GM12878 (cell line): ENCODE data around the gene ABCG4. TPM values are rescaled to one million over a fixed set of nuclear protein-coding genes. Genes with fewer than 3 reads are reported as not detected.

Experiments
- ASH2L ChIP-seq: fragments of 300-600, 200-600 bp; sonication (generic); IDR thresholded peaks from 2 replicates; pipeline ENCODE4 v1.6.1; 2017; ENCODE audit warnings: low read depth, mild to moderate bottlenecking, borderline replicate concordance
- CREB1 ChIP-seq: IDR thresholded peaks from 2 replicates; pipeline ENCODE4 v1.6.1; 2012; ENCODE audit warnings: low read depth, mild to moderate bottlenecking, inconsistent platforms
- CREM ChIP-seq: IDR thresholded peaks from 2 replicates; pipeline ENCODE4 v1.6.1; 2014; ENCODE audit warnings: antibody characterized with exemption, low read depth
- HCFC1 ChIP-seq: fragments of 150-350 bp; IDR thresholded peaks from 2 replicates; pipeline ENCODE4 v1.6.1; 2014; ENCODE audit warnings: low read length
- IKZF1 ChIP-seq: fragments of 450-650 bp; conservative IDR thresholded peaks from 2 replicates; pipeline ENCODE4 v1.6.1; 2017; ENCODE audit warnings: antibody characterized with exemption, mild to moderate bottlenecking
- JUNB ChIP-seq: IDR thresholded peaks from 2 replicates; pipeline ENCODE4 v1.6.1; 2016; ENCODE audit warnings: antibody characterized with exemption, mild to moderate bottlenecking
- JUND ChIP-seq: IDR thresholded peaks from 2 replicates; pipeline ENCODE4 v1.6.1; 2012; ENCODE audit warnings: low read depth, mild to moderate bottlenecking, low read length, improper control_type of control experiment, moderate library complexity
- NFIC ChIP-seq: IDR thresholded peaks from 2 replicates; pipeline ENCODE4 v1.6.1; 2012; ENCODE audit warnings: low read depth, mild to moderate bottlenecking, inconsistent platforms, low read length, moderate library complexity
- PAX5 ChIP-seq: IDR thresholded peaks from 2 replicates; pipeline ENCODE4 v1.6.1; 2011; ENCODE audit warnings: low read depth, low read length, borderline replicate concordance
- PML ChIP-seq: IDR thresholded peaks from 2 replicates; pipeline ENCODE4 v1.6.1; 2012; ENCODE audit warnings: low read length, inconsistent platforms
- POLR2AphosphoS5 ChIP-seq: IDR thresholded peaks from 2 replicates; pipeline ENCODE4 v1.6.1; 2011; ENCODE audit warnings: mild to moderate bottlenecking, low read length, inconsistent platforms
- RCOR1 ChIP-seq: conservative IDR thresholded peaks from 2 replicates; pipeline ENCODE4 v1.6.1; 2012; ENCODE audit warnings: low read depth, low read length, improper control_type of control experiment
- SIN3A ChIP-seq: IDR thresholded peaks from 2 replicates; pipeline ENCODE4 v1.6.1; 2012; ENCODE audit warnings: low read depth, low read length, improper control_type of control experiment
- SRF ChIP-seq, 2 experiments: IDR thresholded peaks; 2 replicates each; pipeline ENCODE4 v1.6.1; 2011; ENCODE audit warnings: low read depth in 2 of 2, low read length in 2 of 2, mild to moderate bottlenecking in 1 of 2, moderate library complexity in 1 of 2
- STAT3 ChIP-seq: IDR thresholded peaks from 2 replicates; pipeline ENCODE4 v1.6.1; 2011; ENCODE audit warnings: low read depth, low read length, improper control_type of control experiment
- TCF12 ChIP-seq: IDR thresholded peaks from 2 replicates; pipeline ENCODE4 v1.6.1; 2011; ENCODE audit warnings: low read depth, mild to moderate bottlenecking, low read length
- YBX1 ChIP-seq: fragments of 450-650 bp; IDR thresholded peaks from 2 replicates; pipeline ENCODE4 v1.6.1; 2016; ENCODE audit warnings: antibody characterized with exemption
- ZNF207 ChIP-seq: fragments of 450-650 bp; IDR thresholded peaks from 2 replicates; pipeline ENCODE4 v1.6.1; 2014; ENCODE audit warnings: antibody characterized with exemption, mild to moderate bottlenecking, borderline replicate concordance
- ZNF217 ChIP-seq: fragments of 450-650 bp; IDR thresholded peaks from 2 replicates; pipeline ENCODE4 v1.6.1; 2017; ENCODE audit warnings: antibody characterized with exemption, mild to moderate bottlenecking
- ZZZ3 ChIP-seq: IDR thresholded peaks from 2 replicates; pipeline ENCODE4 v1.6.1; 2011; ENCODE audit warnings: low read depth; ENCODE audit not compliant: control insufficient read depth, insufficient read length
- polyA plus RNA-seq, 11 experiments: library from polyadenylated mRNA; depleted of rRNA in 4 of 11; unstranded in 6 of 11; stranded (reverse) in 5 of 11; fragments of >200 nt; fragmentation: Nextera tagmentation in 4 of 11; fragmentation: Illumina TruSeq in 1 of 11; extraction: Ambion mirVana in 4 of 11; extraction: Trizol in 1 of 11; gene quantifications; 1 replicate in 1 of 11; 2 replicates in 10 of 11; pipeline versions ENCODE4 v1.2.1 to v1.2.3, GENCODE V29; 2011 to 2016; ENCODE audit warnings: inconsistent platforms in 2 of 11, missing spikeins in 2 of 11, low read depth in 1 of 11
- total RNA-seq, 4 experiments: library from RNA; depleted of rRNA in 3 of 4; stranded (reverse); fragments of >200 nt in 3 of 4; fragmentation: Illumina TruSeq in 1 of 4; extraction: Trizol in 1 of 4; gene quantifications; 2 replicates each; pipeline versions ENCODE4 v1.2.1 to v1.2.3, GENCODE V29; 2013 to 2021
- TF ChIP-seq, protein P1 (sequence below): IDR thresholded peaks from 2 replicates; pipeline ENCODE4 v1.6.1; 2011; ENCODE audit warnings: low read depth, low read length, improper control_type of control experiment, borderline replicate concordance
- TF ChIP-seq, protein P2 (sequence below): fragments of 150-350 bp; IDR thresholded peaks from 2 replicates; pipeline ENCODE4 v1.6.1; 2016; ENCODE audit warnings: low read depth, low read length
- TF ChIP-seq, protein P3 (sequence below): fragments of 450-650 bp; formaldehyde crosslinking; IDR thresholded peaks from 2 replicates; pipeline ENCODE4 v1.5.0; 2022; ENCODE audit warnings: mild to moderate bottlenecking, missing genetic modification characterization
- TF ChIP-seq, protein P4 (sequence below): IDR thresholded peaks from 2 replicates; pipeline ENCODE4 v1.6.1; 2012; ENCODE audit warnings: low read length, inconsistent platforms

ABCG4 gene
- total and polyA plus RNA-seq, 10 of the 15 experiments (the other 5 are each of a cell fraction or from before 2014, with no cell fraction given): not detected

DNA sequence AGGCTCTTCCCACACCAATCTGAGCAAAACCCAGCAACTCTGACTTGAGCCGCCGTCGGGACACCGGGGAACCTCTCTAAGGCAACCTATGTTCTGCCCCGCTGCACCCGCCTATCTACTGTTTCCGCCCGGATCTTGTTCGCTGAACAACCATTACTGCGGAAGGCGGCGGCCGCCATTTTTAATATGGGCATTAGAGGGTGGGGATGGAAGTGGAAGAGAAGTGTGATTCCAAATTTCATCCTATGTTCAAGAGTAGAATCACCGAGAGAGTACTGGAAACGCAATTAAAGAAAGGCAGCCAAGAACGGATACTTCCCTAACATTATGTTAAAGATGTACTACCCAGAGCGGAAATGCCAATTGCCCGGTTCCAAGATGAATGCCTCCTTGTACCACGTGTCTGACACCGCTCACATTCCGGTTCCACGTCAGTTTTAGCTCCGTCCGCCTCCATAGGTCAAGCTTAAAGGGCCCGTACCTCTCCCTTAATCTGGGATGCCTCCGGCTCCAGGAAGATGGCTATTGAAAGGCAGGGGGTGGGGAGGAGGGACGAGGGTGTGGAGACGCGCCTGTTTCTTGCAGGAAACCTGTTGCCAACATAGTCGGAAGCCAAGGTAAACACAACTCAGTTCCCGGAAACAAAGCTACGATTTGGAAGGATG, 47.0 kb upstream of the ABCG4 start, which contains the start of gene DPAGT1 (continued):
- TF ChIP-seq ZNF217: no peak
- TF ChIP-seq, protein P1, sequence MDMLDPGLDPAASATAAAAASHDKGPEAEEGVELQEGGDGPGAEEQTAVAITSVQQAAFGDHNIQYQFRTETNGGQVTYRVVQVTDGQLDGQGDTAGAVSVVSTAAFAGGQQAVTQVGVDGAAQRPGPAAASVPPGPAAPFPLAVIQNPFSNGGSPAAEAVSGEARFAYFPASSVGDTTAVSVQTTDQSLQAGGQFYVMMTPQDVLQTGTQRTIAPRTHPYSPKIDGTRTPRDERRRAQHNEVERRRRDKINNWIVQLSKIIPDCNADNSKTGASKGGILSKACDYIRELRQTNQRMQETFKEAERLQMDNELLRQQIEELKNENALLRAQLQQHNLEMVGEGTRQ: peak; percentile 85
- TF ChIP-seq JUNB: no peak
- TF ChIP-seq JUND: no peak
- peak; percentile 82 for TF ChIP-seq HCFC1
- TF ChIP-seq IKZF1: peak; percentile 93
- TF ChIP-seq STAT3: no peak
- TF ChIP-seq RCOR1: 0 out of 2 replicates have a peak, but pooled peaks have one; percentile 44
- TF ChIP-seq YBX1: no peak
- TF ChIP-seq SRF (IDR thresholded peaks at IDR 0.05; ENCODE audit: low read depth in 2 of 2, low read length in 2 of 2): peak in 1 of 2 experiments; percentile 60; a peak in 1 of 4 replicates
- peak; percentile 88 for TF ChIP-seq CREM
- no peak for TF ChIP-seq TCF12
- TF ChIP-seq SIN3A: peak; percentile 93
- TF ChIP-seq PAX5: peak; percentile 99
- TF ChIP-seq, protein P2, sequence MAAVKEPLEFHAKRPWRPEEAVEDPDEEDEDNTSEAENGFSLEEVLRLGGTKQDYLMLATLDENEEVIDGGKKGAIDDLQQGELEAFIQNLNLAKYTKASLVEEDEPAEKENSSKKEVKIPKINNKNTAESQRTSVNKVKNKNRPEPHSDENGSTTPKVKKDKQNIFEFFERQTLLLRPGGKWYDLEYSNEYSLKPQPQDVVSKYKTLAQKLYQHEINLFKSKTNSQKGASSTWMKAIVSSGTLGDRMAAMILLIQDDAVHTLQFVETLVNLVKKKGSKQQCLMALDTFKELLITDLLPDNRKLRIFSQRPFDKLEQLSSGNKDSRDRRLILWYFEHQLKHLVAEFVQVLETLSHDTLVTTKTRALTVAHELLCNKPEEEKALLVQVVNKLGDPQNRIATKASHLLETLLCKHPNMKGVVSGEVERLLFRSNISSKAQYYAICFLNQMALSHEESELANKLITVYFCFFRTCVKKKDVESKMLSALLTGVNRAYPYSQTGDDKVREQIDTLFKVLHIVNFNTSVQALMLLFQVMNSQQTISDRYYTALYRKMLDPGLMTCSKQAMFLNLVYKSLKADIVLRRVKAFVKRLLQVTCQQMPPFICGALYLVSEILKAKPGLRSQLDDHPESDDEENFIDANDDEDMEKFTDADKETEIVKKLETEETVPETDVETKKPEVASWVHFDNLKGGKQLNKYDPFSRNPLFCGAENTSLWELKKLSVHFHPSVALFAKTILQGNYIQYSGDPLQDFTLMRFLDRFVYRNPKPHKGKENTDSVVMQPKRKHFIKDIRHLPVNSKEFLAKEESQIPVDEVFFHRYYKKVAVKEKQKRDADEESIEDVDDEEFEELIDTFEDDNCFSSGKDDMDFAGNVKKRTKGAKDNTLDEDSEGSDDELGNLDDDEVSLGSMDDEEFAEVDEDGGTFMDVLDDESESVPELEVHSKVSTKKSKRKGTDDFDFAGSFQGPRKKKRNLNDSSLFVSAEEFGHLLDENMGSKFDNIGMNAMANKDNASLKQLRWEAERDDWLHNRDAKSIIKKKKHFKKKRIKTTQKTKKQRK: no peak
- 0 out of 2 replicates have a peak, but pooled peaks have one; percentile 33 for TF ChIP-seq ASH2L
- TF ChIP-seq NFIC: no peak
- no peak for TF ChIP-seq POLR2AphosphoS5
- TF ChIP-seq ZZZ3: no peak
- TF ChIP-seq, protein P3, sequence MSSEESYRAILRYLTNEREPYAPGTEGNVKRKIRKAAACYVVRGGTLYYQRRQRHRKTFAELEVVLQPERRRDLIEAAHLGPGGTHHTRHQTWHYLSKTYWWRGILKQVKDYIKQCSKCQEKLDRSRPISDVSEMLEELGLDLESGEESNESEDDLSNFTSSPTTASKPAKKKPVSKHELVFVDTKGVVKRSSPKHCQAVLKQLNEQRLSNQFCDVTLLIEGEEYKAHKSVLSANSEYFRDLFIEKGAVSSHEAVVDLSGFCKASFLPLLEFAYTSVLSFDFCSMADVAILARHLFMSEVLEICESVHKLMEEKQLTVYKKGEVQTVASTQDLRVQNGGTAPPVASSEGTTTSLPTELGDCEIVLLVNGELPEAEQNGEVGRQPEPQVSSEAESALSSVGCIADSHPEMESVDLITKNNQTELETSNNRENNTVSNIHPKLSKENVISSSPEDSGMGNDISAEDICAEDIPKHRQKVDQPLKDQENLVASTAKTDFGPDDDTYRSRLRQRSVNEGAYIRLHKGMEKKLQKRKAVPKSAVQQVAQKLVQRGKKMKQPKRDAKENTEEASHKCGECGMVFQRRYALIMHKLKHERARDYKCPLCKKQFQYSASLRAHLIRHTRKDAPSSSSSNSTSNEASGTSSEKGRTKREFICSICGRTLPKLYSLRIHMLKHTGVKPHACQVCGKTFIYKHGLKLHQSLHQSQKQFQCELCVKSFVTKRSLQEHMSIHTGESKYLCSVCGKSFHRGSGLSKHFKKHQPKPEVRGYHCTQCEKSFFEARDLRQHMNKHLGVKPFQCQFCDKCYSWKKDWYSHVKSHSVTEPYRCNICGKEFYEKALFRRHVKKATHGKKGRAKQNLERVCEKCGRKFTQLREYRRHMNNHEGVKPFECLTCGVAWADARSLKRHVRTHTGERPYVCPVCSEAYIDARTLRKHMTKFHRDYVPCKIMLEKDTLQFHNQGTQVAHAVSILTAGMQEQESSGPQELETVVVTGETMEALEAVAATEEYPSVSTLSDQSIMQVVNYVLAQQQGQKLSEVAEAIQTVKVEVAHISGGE: peak; percentile 86
- TF ChIP-seq, protein P4, sequence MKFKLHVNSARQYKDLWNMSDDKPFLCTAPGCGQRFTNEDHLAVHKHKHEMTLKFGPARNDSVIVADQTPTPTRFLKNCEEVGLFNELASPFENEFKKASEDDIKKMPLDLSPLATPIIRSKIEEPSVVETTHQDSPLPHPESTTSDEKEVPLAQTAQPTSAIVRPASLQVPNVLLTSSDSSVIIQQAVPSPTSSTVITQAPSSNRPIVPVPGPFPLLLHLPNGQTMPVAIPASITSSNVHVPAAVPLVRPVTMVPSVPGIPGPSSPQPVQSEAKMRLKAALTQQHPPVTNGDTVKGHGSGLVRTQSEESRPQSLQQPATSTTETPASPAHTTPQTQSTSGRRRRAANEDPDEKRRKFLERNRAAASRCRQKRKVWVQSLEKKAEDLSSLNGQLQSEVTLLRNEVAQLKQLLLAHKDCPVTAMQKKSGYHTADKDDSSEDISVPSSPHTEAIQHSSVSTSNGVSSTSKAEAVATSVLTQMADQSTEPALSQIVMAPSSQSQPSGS: no peak
- TF ChIP-seq ZNF207: no peak; the same call in 1 of the 2 replicates
- TF ChIP-seq PML: no peak
- TF ChIP-seq CREB1: peak; percentile 82; the same call in 1 of the 2 replicates
